Activated T-cell treated with anti-CD3 and anti-CD28 coated beads, Interleukin-2, amount 50 U/mL, for 1 hour (primary cell): Measurements from ENCODE around the gene PARD3.

Experiments
- DNase-seq: peaks from one replicate; pipeline ENCODE4 v3.0.0-alpha.2; 2020

Gene PARD3

DNA sequence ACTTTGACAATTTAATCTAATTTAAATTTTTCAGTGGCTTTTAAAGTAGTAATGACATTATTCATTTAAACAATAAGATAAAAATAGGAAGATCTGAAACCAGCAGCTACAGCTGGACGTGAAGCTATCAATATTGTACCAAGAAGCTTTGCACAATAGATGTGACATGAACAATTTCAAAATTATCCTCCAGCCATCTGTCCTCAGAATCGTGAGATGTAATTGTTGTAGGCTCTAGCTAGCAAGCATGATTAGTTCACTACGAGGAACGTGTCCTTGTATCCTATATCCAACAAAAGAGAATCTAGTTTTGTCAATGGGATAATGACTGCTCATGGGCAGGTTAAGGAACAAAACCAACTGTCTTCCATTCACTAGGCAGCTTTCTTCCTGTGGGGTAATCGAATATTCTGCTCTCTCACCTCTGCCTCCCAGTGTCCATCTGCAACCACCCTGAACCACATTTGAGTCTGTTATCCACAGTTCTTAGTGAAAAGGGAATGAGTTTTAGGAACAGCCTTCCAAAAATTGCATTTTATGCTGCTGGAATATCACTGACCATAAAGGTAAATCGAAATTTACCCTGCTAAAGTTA lies 247.3 kb downstream of the PARD3 start:
- no peak for DNase-seq

DNA sequence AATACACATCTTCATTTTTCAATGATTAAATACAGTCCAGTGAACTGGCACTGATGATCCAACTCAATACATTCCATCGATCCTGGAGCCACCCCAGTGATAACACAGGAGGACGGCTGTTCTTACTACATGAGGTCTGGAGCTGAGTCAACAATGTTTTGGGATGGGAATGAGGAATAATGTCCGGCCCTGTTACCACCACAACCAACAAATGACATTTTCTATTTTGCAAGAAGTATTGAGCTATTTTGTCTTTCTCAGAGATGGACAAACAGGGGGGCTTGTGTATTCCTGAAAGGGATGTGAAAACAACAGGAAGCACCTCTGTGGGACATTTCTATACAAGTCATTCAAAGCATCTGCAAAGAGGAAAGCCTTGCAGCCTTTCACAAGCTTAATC lies 249.2 kb downstream of the PARD3 start:
- no peak for DNase-seq

DNA sequence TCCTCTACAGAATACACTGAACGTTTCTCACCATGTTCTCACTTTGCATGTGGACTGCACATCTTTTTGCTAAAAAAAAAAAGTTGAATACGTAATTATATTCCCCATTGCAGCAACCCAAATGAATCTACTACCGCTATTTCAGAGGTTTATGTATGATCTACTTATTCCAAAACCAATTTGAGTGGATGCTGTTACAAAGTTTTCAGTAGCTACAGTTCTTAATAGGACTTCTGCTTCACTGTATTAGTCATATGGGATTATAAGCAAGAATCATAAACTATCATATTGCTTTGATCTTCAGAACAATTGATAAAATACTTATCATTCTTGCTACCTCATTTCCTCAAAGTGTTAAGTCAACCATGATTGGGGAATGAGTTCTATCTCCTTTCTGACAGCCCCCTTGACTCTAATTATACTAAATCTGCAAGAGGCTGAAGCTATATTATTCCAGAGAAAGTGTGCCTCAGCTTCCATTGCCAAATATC lies 257.0 kb downstream of the PARD3 start:
- no peak for DNase-seq

DNA sequence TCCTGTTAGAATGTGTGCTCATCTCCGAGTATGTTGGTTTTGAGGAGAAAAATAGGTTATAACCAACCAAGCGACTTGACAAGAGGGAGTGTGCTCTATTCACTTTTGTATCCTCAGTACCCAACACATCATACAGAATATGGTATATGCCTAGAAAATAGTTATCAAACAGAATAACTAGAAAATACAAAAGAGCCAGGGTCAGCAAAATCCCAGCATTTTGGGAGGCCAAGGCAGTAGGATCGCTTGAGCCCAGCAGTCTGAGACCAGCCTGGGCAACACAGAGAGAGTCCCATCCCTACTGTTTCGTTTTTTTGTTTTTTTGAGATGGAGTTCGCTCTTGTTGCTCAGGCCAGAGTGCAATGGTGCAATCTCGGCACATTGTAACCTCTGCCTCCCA lies 257.9 kb downstream of the PARD3 start:
- DNase-seq = no peak

DNA sequence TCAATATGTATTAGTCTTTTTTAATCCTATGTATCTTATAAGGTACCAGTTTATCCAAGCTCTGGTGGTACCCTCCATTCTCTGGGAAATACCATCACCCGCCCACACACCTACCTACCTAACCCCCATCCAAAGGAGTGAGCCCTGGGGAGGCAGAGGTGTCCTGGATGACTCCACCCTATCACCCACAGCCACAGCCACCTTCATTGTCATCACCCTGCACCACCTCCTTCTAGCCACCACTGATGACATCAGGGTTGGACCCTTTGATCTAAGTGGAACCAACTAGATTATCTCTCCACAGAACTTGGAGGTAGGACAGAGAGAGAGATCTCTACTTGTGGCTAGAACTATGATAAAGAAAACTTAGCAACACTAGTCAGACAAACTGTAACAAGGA lies 259.4 kb downstream of the PARD3 start:
- DNase-seq = no peak

DNA sequence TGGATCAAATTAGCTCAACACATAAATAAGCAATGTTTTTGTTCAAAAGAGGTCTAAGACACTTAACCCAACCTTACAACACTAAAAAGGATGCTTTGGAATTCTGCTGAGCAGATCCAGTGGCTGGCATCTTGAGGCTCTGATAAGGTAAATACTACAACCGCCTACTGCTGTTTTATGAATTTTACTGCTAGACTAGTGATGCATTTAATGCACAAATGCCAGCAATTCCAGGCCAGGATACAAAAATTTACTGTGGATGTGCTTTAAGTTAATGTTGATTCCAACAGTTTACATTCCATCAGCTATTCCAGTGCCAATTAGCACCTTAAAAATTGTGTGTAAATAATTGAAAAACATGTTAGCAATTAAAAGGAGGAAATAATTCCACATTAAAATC lies 261.3 kb downstream of the PARD3 start:
- DNase-seq = no peak

DNA sequence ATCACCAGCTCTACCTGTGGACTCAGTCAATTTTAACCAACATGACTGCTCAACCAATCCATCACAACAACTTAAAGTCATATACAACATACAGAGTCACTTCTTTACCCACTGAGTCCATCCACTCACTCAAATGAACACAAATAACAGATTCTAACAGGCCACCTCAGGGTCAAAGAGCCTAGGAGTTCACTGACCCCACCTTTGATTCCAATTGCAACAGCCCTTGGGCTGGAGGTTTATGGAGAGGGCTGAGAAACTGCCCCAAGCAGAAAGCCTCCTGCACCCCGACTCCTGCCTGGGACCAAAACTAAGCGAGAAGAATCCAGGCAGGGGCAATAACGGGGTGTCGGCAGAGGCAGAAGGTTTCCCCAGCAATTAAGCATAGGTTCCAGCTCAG lies 263.8 kb downstream of the PARD3 start:
- DNase-seq = no peak

DNA sequence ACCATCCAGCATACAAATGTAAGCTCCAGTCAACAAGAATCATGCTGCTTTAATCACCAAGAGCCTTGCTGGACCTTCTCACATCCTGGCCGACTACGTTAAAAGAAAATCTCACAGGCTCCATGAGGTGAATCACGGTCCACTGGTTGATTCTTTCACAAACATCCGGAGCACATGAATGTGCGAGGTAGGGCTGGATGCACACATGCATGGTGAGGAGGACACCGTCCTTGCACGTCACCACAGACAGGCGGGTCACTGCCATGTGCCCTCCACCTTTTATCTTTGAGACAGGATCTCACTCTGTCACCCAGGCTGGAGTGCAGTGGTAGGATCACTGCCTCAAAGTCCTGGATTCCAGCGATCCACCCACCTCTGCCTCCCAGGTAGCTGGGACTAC lies 265.1 kb downstream of the PARD3 start:
- DNase-seq = no peak

DNA sequence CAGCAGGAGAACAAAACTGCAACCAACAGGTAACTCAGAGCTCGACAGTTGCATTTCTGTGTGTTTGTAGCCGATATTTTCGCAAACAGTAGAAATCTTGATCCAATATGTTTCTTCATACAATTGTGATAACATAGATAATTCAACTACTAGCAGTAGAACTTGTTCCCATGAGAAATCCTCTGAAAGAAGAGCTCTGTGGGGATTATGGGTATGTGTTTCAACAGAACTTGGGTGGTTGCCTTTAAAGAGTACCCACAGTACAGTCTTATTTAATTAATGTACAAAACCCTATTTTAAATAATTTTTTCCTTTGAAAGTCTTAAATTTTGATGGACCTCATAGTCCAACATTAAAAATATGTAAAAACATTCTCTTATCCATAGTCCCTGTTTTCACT lies 266.1 kb downstream of the PARD3 start:
- DNase-seq = no peak

DNA sequence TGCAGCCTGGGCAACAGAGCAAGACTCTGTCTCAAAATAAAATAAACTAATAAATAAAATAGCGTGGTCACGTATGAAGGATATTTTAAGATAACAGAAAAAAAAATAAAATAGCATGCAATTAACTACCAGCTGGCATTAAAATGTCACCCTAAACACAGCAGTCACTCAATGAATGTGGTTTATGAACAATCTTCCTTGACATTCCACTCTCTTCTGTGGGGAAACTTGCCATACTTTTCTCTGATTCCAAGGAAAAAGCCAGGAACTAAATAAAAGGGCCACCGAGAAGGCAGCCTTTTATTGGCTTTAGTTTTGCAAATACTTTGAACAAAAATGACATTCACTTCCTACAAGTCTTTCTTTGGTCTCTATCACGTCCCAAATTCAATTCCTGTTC lies 266.6 kb downstream of the PARD3 start:
- no peak for DNase-seq

DNA sequence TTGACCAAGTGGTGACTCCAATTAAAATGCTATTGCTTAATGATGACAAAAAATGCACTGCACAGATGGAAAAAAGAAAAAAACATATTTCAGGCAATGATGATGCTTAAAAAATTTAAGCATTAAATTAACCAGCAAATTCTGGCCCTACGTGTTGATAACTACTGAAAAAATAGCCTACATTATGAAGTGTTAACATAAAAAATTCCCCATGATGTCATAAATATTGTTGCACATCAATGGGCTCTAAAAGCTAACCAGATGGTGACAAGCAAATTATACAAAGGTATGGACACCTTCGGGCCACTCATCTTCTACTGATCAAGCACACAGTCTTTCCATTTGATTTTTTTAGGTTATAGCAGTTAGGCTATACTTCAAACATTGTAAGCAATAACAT lies 267.4 kb downstream of the PARD3 start:
- DNase-seq = no peak

DNA sequence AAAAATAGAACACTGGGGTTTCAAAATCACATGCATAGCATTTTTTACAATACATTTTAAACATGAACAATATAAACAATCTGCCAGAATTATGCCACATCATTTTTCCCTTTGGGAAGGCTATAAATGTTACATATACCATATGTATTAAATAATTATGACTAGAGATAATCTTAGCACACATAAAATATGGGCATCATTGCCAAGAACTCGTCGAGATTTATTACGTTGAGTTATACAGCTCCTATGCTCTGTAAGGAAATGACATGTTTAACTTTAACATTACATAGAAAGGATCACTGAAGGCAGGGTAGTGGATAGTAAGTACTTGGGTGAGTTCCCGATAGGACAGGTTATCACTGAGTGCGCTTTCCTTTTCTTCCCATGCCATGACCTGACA lies 267.8 kb downstream of the PARD3 start:
- no peak for DNase-seq

DNA sequence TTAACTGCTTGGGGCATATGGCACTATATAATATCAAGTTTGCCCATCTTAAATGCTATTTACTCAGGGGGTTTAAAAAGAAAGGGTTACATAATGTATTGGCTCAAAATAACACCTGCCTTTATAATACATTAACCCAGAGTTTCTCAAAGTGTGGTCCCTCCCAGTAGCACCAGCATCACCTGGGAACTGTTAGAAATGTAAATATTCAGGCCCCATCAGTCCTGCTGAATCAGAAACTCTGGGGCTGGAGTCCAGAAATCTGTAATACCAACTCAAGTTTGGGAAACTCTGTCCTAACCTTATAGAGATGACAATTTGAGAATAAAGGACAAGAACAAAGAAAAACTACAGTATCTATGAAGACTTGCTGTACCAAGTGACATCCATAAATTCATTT lies 270.7 kb downstream of the PARD3 start:
- DNase-seq = no peak

DNA sequence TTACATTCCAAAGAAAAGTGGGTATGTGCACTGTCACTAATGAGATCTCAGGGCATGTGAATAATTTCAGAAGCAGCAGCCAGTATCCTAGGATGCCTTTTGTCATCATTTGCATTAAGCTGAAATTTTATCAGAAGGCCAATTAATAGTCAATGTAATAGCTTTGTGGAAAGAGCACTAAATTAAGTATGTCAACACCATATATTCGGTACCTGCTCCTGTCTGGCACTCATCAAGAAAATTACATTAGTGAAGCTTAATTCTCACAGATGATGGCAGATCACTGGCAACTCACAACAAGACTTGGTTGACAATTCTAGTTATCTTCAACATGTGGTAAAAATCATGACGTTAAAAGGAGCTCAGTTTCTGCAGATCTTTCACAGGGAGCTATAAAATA lies 271.4 kb downstream of the PARD3 start:
- DNase-seq = no peak

DNA sequence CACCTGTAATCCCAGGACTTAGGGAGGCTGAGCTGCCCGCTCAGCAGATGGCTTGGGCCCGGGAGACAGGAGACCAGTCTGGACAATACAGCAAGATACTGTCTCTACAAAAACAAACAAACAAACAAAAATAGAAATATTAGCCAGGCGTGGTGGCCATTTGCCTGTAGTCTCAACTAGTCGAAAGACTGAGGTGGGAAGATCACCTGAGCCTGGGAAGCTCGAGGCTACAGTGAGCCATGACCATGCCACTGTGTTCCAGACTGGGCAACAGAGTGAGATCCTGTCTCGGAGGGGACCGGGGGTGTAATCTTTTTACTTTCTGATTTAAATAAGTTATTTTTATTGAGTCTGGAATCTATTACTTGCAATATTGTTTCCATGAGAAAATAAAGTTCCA lies 274.6 kb downstream of the PARD3 start:
- no peak for DNase-seq

DNA sequence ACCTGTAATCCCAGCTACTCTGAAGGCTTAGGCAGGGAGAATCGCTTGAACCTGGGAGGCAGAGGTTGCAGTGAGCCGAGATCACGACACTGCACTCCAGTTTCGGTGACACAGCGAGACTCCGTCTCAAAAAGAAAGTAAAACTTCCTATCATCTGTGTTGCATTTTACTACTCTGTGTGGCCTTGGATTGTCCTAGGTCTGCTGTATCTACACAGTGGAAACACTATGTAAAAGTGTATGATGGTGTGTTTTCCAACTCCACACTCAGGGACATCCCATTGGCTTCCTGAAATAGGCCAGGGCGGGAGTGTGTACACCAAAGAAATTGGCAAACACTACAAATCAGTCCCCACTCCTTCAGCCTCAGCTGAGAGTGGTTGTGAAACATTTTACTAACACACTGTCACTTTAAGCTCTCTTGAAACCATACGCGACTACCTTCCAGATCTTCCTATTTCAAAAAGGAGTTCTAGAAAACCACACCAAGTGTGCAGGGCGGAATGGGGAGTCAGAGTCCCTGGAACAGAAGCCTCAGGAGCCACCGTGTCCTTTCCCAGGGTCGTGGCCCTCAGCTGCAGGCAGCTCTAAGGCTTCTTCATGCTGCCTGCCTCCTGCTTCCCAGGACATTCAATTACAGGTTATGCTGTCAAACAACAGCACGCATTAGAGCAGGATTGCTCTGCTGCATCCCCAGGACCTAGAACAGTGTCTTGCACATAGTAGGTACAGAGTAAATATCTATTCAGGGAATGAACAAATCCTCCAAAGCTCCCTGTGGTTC lies 275.4 kb downstream of the PARD3 start:
- DNase-seq = no peak

DNA sequence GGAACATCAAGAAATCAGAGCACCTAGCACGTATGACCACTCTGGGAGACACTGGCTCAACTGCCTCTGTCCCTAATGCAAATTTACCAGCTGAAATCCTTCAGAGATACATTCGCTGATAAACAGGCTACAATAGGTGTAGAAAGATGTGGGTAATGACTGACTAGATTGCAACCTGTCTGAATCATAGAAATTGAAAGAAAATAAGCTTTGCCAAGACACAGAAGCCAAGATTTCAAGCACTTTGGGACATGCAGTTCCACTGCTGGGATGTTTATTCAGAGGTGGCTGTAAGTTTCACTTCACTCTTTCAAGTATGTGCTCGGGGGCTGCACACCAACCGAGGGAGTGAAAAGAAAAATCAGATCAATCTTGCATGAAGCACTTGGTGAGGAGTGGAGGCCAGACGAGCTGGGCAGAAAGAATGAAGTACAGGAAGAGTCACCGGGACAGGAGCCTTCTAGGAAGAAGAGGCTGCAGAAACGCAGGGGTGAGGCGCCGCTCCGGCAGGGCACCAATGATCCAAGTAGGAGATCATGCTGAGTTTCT lies 276.7 kb downstream of the PARD3 start:
- no peak for DNase-seq

DNA sequence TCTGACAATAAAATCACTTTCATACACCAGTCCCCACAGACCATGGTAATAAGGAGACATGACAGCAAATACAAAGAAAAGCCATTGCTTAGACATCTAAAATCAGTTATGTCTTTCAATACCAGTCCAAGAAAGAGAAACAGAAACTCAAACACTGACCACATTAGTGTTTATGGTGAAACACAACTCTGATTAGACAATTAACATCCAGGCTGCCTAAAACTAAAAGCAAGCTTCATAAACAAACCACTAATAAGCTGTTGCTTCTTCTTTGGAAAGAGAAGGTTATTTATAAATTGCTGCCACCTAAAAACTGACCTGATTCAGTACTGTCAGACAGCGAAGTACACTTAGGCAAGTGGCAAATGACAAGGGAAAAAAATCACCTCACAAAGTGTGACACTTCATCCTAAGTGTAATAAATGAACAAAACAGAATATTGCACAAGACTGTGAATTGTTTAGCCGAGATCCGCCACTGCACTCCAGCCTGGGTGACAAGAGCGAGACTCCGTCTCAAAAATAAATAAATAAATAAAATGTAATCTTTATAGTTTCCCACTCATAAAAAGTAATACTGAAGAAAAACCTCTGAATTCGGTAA lies 277.4 kb downstream of the PARD3 start:
- DNase-seq = no peak

DNA sequence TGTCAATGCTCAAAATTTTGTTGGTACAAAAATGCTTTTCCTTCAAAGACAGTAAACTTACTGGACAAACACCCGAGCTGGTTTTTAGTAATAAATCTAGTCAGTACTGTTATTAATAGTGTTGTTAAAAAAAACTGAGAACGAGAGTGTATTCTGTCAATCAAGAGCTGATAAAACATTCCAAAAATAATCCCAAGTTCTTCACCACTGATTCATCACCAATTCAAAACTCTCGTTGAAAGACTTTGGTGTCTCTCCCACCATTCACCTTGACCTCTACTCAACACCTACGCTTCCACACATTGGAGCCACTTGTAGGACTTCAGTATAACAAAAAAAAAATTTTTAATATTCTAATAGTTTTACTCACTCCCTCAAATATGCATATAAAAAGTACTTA lies 279.2 kb downstream of the PARD3 start:
- no peak for DNase-seq

DNA sequence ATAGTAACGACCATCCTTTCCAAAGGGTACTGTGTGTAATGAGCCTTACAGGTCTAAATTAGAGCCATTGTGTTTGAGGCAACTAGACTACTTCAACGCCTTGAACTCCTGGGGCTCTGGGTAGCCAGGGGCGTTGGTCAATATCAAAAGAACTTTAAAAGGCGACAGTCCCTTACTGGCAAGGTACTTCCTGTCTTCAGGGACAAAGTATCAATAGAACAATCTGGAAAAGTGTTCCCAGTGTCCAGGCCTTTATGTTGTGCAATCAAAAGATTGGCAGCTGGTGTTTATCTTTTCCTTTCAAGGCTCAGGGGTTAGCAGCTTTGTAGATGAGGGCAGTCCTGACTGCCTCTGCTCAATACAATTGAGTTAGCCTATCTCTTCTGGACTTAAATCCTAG lies 284.3 kb downstream of the PARD3 start:
- no peak for DNase-seq

DNA sequence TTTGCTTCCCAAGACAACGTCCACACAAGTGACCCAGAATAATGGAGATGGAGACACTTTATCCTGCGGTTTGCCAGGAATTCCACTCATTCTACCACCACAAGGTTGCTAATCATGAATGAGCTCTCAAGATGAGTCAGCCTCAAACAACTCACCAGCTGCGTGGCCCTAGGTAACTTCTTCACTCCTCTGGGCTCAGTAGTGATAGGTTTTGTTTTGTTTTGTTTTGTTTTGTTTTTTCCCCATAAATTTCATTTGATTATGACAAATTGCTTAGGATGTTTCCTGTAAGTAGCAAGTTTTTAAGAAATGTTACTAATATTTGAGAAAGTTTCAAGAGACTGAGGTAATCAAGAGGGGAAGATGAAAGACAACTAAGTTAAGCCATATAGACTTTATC lies 286.8 kb downstream of the PARD3 start:
- DNase-seq = no peak

DNA sequence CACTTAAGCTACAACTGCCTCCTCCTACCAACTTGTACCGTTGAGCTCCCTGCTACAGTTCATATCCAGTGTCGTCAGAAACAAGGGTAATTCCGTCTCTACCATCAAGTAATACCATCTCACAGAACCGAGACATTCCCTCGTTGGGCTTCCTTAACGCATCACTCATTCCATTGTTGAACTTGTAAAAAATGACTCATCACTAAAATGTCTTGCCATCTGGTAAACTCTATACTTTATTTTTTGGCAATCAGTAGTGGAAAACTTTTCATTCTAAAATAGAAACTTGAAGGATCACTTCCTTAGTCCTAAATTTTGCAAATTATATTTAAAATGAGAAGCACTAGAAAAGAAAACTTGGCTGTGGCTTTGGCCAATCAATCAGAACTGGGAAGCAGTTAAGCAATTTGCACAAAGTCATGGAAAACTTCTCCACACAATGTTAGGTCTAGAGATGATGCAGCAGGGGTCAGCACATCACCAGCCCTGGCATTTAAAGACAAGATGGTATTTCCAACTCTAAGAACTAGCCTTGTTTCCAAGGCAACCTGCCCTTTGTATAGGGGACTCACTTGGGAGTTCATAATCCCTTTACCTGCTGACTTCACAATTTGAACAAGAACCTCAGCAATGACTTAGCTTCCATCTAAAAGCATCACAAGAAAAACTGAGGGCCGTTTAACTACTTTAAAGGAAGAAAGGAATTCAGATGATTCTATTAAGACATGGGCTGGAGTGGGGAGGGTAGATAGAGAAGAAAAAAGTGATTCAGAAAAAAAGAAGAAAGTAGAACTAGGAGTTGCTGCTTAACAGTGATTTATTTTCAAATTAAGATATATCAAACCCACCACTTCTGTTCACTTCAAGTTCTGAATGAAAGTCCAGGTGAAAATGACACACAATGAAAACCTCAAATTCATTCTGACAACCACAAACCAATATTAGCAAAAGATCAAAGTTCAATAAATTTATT lies 288.1 kb downstream of the PARD3 start:
- DNase-seq = no peak

DNA sequence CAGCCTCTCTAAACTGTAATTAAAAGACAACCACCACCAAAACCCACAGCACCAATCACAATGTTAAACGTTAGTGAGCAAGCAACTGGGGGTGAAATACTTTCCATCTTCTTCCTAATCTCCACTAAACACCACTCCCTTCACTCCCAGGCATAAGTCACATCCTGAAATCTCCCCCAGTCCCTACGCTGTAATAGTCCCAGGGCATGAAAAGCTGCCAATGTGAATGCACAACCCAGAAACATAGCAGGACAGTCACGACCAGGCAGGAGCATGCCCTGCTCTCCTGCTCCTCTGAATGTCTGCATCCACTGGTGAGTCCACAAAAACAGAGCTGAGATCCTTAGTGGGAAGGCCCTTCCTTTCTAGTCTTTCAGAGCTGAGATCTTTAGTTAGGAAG lies 288.9 kb downstream of the PARD3 start:
- no peak for DNase-seq
